Upper lobe of right lung (tissue), 1 donor: ENCODE results near the gene TRAPPC5. TPM values are rescaled to one million over a fixed set of nuclear protein-coding genes. Genes with fewer than 3 reads are reported as not detected.

Experiments used
- ATAC-seq: fragments of 200-7000 bp; cut with Tn5 transposase; one replicate; pipeline ENCODE4 v1.9.1; 2020; ENCODE audit warnings: mild to moderate bottlenecking, moderate library complexity
- DNase-seq: peaks from one replicate; pipeline ENCODE4 v3.0.0-alpha.2; 2020
- H3K27ac ChIP-seq: fragments of 200-600 bp; one replicate; pipeline ENCODE4 v1.8.0; 2022
- H3K27me3 ChIP-seq: fragments of 200-600 bp; one replicate; pipeline ENCODE4 v1.8.0; 2022; ENCODE audit warnings: mild to moderate bottlenecking
- H3K36me3 ChIP-seq: fragments of 200-600 bp; one replicate; pipeline ENCODE4 v1.8.0; 2022
- H3K4me1 ChIP-seq: fragments of 200-600 bp; one replicate; pipeline ENCODE4 v1.8.0; 2022
- H3K4me3 ChIP-seq: fragments of 200-600 bp; one replicate; pipeline ENCODE4 v1.8.0; 2022; ENCODE audit warnings: mild to moderate bottlenecking
- H3K9me3 ChIP-seq: fragments of 200-600 bp; one replicate; pipeline ENCODE4 v1.8.0; 2022
- intact Hi-C: fragments of 100-400 bp; cut with DNase I; formaldehyde crosslinking; loops from one replicate; pipeline ENCODE4 v1.11.0; 2022
- total RNA-seq: library from RNA; stranded (reverse); fragmentation: NEBNext Ultra II Directional; extraction: Animal tissue kit (Norgen Biotek cat#: 25700); gene quantifications from one replicate; pipeline ENCODE4 v1.2.1, GENCODE V29; 2021
- TF ChIP-seq, protein P1 (sequence below): fragments of 200-600 bp; IDR thresholded peaks from one replicate; pipeline ENCODE4 v1.8.0; 2022; ENCODE audit warnings: antibody characterized with exemption
- donor health status: DM: no; HTN: yes; CAD: no; lungs with severe emphysema.

Gene TRAPPC5
- total RNA-seq, 1 donor from 2014 or later, result 83.9 TPM

GRCh38 chr19:7720351-7720750 lies 39.7 kb downstream of the TRAPPC5 start:
- H3K4me3 ChIP-seq, result no peak overlapping the region
- no peaks in the 10 kb centered on the region for H3K36me3 ChIP-seq

GRCh38 chr19:7722231-7722651 lies 41.6 kb downstream of the TRAPPC5 start:
- TF ChIP-seq, protein P1, sequence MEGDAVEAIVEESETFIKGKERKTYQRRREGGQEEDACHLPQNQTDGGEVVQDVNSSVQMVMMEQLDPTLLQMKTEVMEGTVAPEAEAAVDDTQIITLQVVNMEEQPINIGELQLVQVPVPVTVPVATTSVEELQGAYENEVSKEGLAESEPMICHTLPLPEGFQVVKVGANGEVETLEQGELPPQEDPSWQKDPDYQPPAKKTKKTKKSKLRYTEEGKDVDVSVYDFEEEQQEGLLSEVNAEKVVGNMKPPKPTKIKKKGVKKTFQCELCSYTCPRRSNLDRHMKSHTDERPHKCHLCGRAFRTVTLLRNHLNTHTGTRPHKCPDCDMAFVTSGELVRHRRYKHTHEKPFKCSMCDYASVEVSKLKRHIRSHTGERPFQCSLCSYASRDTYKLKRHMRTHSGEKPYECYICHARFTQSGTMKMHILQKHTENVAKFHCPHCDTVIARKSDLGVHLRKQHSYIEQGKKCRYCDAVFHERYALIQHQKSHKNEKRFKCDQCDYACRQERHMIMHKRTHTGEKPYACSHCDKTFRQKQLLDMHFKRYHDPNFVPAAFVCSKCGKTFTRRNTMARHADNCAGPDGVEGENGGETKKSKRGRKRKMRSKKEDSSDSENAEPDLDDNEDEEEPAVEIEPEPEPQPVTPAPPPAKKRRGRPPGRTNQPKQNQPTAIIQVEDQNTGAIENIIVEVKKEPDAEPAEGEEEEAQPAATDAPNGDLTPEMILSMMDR, result no peak
- H3K36me3 ChIP-seq, result no peaks in the 10 kb centered on the region
- H3K27ac ChIP-seq, result no peak overlapping the region
- no peaks in the 10 kb centered on the region for H3K27me3 ChIP-seq
- no peak overlapping the region for H3K4me3 ChIP-seq
- intact Hi-C loops, result no loop called here
- no peaks in the 10 kb centered on the region for H3K9me3 ChIP-seq
- no peak for DNase-seq
- no peaks in the 10 kb centered on the region for H3K4me1 ChIP-seq
- no peak for ATAC-seq

More at GRCh38 chr19:7720351-7720750, 39.7 kb downstream of the TRAPPC5 start:
- Histone ChIP-seq H3K9me3 (peaks cover 5% of the 10 kb centered on the region), H3K4me1 (no peaks in the 10 kb centered on the region), H3K27ac (no peak overlapping the region), H3K27me3 (no peaks in the 10 kb centered on the region)
- TF ChIP-seq, protein P1, result no peak
- intact Hi-C loops, result no loop called here
- DNase-seq (no peak), ATAC-seq (no peak)

DNA sequence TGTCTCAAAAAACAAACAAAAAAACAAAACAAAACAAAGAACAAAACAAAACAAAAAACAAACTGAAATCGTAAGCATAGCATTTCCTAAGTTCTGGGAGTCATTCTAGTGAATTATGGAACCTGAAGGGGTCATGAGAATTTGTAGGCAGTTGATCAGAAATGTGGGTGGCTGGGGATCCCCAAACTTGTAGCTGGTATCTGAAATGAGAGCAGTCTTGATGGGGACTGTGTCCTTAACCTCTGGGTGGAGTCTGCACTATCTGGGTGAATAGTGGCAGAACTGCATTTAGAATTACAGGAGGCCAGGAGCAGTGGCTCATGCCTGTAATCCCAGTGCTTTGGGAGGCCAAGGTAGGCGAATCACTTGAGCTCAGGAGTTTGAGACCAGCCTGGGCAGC lies 45.2 kb downstream of the TRAPPC5 start:
- Histone ChIP-seq H3K4me1 (no peaks in the 10 kb centered on the region), H3K36me3 (no peaks in the 10 kb centered on the region), H3K4me3 (no peak overlapping the region), H3K27me3 (peaks cover 31% of the 10 kb centered on the region), H3K27ac (no peak overlapping the region), H3K9me3 (no peaks in the 10 kb centered on the region)
- ATAC-seq, result no peak
- DNase-seq, result no peak
- TF ChIP-seq, protein P1, result no peak
- intact Hi-C loops, result no loop called here

DNA sequence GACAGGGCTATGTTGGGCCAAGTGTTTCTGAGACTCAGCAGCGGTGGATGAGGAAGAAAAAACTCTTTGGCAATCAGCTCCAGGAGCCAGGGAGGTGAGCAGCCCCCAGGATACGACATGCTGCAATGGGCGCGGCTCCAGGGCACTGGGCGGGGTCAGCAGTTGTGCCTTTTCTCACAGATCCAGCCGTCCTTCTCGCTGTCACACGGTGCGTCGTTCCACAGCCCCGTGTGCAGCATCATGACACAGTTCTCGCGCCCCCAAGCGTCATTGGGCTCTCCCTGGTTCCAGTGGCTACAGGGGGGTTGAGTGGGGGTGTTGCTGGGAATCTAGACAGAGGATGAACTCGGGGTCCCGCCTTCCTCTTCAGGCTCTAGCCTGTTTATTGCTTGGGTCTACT lies 48.6 kb downstream of the TRAPPC5 start:
- Histone ChIP-seq H3K4me1 (peaks cover 3% of the 10 kb centered on the region), H3K9me3 (no peaks in the 10 kb centered on the region), H3K36me3 (no peaks in the 10 kb centered on the region), H3K27me3 (peaks cover 45% of the 10 kb centered on the region), H3K4me3 (no peak overlapping the region), H3K27ac (no peak overlapping the region)
- intact Hi-C loops, result no loop called here
- no peak for ATAC-seq
- TF ChIP-seq, protein P1, result no peak
- DNase-seq, result no peak

DNA sequence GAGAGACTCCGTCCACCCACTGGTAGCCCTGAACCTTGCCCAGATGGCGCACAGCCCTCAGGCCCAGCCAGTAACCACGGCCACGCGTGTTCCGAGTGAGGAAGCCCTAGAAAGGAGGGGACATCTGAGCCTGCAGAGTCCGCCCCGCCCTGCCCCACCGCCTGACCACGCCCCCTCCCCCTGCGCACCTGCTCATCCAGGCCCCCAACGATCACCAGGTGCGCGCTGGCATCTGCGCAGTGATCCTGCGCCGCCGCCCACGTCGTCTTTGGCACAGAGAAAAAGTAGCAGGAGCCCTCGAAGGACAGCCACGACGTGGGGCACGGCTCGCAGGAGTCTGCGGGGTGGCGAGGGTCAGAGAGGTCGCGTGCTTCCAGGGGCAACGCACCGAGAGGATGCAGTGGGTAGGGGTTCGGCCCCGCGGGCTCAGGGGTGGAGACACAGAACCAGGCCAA lies 49.2 kb downstream of the TRAPPC5 start:
- H3K27me3 ChIP-seq, result peaks cover 45% of the 10 kb centered on the region
- peaks cover 3% of the 10 kb centered on the region for H3K4me1 ChIP-seq
- ATAC-seq (no peak), DNase-seq (no peak)
- no peak overlapping the region for H3K27ac ChIP-seq
- no peaks in the 10 kb centered on the region for H3K36me3 ChIP-seq
- intact Hi-C loops, result no loop called here
- TF ChIP-seq, protein P1, result no peak
- H3K4me3 ChIP-seq, result no peak overlapping the region
- H3K9me3 ChIP-seq, result no peaks in the 10 kb centered on the region
